AG09309 (cell line): ENCODE data around the gene RBMS2.

Experiments
- DNase-seq: peaks from one replicate; pipeline ENCODE4 v3.0.0-alpha.2; 2010; ENCODE audit warnings: low read depth
- H3K4me3 ChIP-seq: 2 replicates; pipeline ENCODE4 v1.5.1; 2011; ENCODE audit warnings: mild to moderate bottlenecking, low read depth, low read length, moderate library complexity; ENCODE audit not compliant: control insufficient read depth
- CTCF ChIP-seq: IDR thresholded peaks from 2 replicates; pipeline ENCODE4 v1.5.1; 2011; ENCODE audit warnings: mild to moderate bottlenecking, low read depth, low read length, inconsistent platforms; ENCODE audit not compliant: insufficient read depth, control insufficient read depth; ENCODE audit errors: missing control alignments

RBMS2 gene

GRCh38 chr12:56541631-56542030, 20.0 kb downstream of the RBMS2 start:
- no peak overlapping the region for H3K4me3 ChIP-seq
- no peak for TF ChIP-seq CTCF
- DNase-seq: no peak

- DNase-seq: no peak
- TF ChIP-seq CTCF: no peak
- H3K4me3 ChIP-seq: no peak overlapping the region
Observed at GRCh38 chr12:56542164-56542563, 20.5 kb downstream of the RBMS2 start.

GRCh38 chr12:56545023-56545604, 23.5 kb downstream of the RBMS2 start:
- TF ChIP-seq CTCF: no peak
- H3K4me3 ChIP-seq: no peak overlapping the region
- DNase-seq: no peak

- no peak overlapping the region for H3K4me3 ChIP-seq
- DNase-seq: no peak
- TF ChIP-seq CTCF: no peak
Observed at GRCh38 chr12:56546680-56547079, 25.1 kb downstream of the RBMS2 start.

- no peak for DNase-seq
- no peak overlapping the region for H3K4me3 ChIP-seq
- no peak for TF ChIP-seq CTCF
Observed at GRCh38 chr12:56551070-56551469, 29.4 kb downstream of the RBMS2 start.

GRCh38 chr12:56565510-56566101, 44.0 kb downstream of the RBMS2 start:
- no peak for TF ChIP-seq CTCF
- no peak overlapping the region for H3K4me3 ChIP-seq
- DNase-seq: peak; percentile 23
